GM18526 (cell line): ENCODE data around the gene THSD4.

ENCODE experiments used
- POLR2A ChIP-seq: IDR thresholded peaks from 3 replicates; pipeline ENCODE4 v1.6.1; 2011; ENCODE audit not compliant: insufficient read length; ENCODE audit errors: extremely low read depth

THSD4 gene

DNA sequence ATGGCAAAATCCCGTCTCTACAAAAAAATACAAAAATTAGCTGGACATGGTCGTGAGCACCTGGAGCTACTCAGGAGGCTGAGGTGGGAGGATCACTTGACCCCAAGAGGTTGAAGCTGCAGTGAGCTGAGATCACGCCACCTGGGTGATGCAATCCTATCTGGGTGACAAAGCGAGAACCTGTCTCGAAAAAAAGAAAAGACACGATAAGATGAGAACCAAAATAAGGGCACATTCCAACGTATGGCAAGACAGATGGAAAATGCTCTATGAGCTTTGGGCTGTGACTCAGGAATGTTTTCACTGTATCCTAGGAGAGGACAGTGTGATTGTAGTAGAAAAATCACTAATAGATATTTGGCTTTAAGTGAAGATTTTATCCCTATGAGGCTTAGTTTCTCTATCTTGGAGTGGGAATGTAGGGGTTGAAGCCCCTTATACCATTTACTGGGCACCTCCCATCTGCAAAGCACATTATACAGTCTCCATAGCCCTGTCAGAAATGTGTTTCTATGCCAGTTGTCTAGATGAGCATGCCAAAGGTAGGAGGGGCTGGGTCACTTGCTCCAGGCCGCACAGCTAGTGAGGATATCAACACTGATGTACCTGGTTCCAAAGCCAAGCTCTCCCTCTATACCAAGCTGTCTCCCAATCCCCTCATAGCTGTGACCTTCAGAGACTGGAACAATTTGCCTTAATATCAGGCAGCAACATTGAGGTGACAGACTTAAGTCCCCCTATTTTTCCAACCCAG, 641.5 kb downstream of the THSD4 start:
- no peak for TF ChIP-seq POLR2A

DNA sequence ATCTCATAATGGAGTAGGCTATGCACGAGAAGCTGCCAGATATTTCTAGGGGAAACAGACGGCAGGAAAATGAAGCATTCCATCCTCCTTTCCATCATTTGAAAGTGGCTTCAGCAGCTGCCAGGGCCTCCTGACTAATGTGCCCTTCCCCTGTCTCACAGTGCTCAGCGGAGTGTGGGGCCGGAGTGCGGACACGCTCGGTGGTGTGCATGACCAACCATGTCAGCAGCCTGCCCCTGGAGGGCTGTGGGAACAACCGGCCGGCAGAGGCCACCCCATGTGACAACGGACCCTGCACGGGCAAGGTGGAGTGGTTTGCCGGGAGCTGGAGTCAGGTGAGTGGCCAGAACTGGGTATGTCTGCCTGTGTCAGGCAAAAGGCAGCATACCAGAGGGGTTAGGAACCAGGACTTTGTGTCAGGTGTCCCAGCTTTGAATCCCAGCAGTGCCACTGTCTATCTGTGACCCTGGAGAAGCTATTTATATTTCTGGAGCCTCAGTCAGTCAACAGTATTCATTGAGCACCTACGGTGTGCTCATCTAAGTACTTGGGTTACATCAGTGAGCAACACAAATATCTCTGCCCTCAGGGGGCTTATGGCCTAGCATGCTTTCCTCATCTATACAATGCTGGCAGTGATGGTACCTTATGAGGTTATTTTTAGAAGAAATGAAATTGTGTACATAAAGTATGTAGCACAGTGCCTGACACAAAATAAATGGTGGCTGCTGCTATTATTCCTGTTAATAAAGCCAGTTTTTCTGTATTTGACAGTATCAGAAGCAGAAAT, 642.7 kb downstream of the THSD4 start:
- no peak for TF ChIP-seq POLR2A

DNA sequence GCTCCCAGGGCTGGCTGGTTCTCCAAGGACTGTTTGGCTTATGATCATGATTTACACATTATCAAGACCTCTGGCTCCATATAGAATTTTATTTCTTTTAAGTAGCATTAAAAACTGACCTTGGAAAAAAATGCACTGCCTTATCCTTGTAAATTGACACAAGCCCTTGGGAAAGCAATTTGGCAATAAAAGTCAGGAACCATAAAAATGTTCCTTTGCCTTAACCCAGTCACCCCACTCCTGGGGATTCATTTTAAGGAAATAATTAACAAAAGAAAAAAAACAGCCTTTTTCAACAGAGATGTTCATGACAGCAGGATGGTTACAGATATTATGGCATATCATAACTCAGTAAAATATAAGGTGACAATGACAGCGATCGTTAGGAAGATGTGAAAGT, 643.4 kb downstream of the THSD4 start:
- TF ChIP-seq POLR2A, result no peak

DNA sequence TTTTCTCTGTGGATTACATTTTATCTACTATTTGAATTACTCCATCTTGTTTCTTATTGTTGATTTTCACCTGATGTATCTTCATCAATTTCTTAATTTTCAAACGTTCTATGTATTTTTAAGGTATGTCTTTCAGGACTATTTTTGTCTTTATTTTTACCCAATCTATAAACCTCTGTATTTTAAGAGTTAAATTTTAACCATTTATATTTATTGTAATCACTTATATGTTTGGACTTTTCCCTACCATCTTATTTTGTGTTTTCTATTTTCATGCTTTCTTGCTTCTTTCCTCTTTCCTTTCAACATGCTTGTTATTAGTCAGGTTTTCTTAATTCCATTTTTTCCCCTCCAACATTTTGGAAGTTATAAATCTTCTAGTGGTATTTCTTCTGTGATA, 645.6 kb downstream of the THSD4 start:
- TF ChIP-seq POLR2A, result no peak

DNA sequence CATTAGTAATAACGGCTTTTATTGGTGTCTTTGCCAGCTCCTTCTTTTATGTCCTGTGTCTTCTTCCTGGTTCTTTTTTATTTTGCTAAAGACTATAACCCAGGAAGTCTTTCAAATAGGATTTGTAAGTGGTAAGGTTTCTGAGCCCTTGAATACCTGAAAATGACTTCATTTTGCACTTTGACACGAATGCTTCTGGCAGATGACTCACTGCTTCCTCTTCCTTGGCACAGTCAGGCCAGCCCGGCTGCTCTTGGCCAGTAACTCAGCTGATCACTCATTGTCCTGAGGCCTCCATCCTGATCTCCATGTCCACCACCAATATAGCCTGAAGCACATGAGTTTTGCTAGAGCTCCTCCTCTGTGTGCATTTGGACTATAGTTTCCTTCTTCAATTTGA, 646.4 kb downstream of the THSD4 start:
- no peak for TF ChIP-seq POLR2A

DNA sequence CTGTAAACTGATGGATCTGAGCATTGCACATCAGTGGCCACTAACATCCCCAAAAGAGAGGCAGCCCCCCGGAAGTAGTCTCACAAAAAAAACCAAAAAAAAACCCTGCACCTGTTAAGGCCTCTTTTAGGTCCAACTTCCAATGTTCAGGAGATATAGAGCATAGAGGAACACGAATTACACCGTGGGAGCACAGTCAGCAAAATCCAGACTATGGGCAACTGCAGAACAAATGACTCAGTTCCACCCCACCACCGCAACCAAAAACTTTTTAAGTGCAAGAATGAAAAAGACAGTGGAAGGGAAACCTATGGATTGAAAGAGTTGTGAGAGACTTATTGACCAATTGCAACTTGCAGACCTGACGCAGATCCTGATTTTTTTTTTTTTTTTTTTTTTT, 652.9 kb downstream of the THSD4 start:
- no peak for TF ChIP-seq POLR2A

DNA sequence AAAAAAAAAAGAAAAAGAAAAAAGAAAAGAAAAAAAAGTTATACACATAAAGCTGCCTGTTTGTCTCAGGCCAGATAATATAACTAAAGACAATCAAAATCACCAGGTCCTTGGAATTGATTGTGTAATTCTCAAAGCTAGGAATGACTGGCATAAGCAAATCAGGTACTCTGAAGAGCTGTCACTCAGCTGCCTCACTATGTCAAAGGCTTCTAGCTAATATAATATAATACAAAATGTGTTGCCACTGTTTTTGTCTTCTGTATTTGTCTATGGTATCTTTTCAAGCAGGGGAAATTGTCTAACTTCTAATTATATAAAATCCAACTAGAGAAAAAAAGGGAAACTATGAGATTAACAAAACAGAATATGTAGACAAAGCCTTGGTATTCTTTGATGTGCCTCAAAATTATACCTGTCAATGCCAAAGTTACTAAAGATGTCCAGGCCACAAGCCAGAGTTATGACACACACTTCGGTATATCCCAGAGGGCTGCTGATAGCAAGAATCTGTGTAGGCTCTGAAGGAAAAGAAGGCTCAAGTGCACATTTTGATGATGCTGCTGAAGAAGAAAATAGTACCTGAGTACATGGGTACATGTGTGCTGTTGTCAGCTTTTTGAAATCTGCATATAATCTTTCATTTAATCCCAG, 658.1 kb downstream of the THSD4 start:
- no peak for TF ChIP-seq POLR2A

DNA sequence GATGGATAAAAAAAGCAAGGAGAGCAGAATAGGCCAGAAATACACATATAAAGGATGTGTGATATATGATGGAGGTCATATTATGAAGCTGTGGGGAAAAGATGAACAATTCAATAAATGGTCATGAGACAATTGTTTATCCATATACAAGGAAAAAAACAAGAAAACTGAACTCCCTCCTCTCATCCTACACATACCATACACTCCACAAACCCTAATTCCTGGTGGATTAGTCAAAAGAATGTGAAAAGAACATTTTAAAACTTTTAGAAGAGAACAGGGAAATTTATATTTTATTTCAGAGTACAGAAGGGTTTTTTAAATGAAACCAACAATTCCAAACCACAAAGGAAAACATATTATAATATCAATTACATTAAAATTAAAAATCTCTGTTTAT, 660.6 kb downstream of the THSD4 start:
- no peak for TF ChIP-seq POLR2A

DNA sequence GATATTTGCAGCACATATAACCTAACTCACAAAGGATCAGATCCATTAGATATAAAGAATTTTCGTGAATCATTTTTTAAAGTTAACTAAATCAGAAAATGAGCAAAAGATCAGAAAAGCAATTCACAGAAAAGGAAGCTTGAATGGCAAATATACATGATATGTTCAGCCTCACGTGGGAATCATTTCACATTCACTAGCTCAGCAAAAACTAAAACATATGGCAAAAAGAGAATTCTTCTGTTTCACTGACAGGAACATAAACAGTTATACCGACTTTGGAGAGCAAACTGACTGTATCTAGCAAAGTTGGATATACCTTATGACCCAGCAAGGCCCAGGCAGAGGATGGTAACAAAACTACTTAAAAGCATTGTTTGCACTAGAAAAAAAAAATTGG, 661.0 kb downstream of the THSD4 start:
- no peak for TF ChIP-seq POLR2A

DNA sequence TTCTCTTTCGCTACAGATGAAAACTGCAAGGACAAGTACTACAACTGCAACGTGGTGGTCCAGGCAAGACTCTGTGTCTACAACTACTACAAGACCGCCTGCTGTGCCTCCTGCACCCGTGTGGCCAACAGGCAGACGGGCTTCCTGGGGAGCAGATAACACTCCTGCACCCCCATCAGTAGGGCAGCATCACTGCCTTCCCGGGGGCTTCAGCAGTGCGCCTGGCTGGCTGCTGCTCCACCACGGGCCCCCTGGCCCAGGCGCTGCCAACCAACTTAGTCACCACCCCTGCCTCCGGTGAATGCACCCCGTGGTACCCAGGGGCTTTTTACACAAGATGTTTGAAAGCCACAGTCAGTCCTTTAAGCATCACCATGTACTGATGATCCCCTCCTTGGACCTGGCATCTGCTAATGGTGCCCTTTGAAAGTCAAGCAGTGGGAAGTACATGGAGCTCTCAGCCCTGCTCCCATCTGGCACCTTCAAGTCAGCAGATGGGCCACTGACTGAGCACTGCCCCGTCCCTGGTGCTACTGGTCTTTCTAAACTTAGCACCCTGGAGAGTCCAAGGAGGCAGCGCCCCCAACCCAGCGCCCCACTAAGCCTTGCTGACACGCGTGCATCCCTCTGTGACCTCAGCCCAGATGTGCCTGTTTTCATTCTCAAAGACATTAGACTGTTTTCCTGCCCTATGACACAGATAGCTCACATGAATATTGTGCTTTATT, 662.1 kb downstream of the THSD4 start:
- no peak for TF ChIP-seq POLR2A

DNA sequence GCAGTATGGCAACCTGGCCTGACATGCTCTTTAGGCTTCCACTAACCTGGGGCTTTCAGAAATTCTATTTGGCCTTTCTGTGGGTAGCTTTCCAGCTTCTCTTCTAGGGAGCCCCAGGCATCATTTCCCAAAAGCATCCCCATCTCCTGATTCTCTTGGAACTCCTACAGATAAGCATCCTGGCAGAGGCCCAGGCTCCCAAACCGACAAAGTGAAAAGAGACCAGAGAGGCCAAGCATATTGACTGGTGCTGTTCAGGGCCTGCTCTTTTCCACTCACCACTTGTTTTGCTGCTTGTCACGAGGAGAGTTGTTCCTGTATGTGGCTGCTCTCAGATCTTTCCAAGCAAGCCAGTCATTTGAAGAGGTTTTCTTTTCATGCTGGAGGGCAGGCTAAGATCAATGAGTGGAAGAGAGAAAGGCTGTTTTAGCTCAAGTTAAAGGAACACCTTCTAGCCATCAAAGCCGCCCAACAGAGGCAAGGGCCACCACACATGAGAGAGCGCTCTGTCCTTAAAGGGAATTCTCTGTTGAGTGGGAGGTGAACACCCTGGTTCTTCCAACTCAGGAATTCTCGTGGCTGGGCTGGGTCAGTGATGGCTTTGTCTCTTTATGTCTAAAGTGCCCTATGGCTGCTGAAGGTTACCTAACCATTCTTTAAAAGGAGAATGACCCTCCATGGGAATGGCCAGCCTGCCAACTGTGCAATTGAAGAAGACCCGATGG, 664.0 kb downstream of the THSD4 start:
- no peak for TF ChIP-seq POLR2A

DNA sequence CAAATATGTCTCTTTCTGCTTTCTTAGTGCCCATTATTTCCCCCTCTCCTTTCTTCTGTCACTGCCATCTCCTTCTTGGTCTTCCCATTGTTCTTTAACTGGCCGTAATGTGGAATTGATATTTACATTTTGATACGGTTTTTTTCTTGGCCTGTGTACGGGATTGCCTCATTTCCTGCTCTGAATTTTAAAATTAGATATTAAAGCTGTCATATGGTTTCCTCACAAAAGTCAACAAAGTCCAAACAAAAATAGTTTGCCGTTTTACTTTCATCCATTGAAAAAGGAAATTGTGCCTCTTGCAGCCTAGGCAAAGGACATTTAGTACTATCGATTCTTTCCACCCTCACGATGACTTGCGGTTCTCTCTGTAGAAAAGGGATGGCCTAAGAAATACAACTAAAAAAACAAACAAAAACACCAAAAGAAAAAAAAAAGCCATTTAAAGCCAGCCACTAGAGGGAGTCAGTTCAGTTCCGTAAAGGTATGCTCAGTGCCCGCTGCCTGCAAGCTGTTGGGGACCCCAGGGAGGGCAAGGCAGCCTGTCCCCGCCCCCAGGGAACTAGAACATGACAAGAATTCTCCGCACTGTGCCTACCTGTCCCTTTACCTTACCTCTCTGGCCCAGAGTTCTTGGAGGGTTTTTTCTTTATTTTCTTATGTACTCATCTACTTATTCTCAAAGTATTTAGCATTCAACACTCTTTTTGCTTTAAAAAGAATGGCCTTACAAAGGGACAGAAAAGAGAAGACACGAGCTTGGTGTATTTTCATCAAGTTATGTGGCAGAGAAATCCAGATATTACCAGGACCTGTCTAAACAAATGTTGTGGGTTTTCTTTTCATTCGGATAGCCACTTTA, 665.1 kb downstream of the THSD4 start:
- no peak for TF ChIP-seq POLR2A

DNA sequence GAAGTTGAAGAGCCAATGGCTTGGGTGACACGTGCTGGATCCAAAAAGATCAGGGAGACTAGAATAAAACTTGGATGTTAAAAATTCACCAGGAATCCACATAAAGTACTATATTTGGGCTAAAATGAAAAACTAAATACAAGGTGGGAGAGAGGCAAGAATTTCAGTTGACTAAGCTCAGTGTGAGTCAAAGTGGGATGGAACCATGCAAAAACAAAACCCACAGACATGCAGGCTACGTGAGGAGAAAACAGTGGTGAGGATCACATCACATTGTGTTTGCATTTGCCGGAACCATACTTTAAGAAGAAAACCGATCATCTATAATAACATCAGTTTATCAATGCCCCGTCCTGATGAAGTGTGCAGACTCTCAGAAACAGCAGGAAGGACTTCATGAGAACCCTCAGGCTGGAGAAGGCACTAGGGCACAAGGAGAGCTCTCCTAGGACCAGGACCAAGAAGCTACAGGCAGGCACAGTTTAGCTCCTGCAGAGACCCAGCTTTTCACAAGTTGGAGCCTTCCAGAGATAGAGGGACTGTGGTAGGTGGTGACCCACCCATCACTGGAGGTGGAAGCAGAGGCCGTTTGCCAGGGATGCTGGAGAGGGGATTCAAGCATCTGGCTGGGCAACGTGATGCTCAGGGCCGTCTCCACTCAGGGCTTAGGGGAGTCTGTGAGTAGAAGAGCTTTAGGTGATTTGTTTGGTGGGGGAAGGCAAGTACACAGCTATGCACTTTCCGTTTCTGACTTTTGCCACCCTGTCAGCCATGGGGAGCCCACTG, 666.1 kb downstream of the THSD4 start:
- no peak for TF ChIP-seq POLR2A

DNA sequence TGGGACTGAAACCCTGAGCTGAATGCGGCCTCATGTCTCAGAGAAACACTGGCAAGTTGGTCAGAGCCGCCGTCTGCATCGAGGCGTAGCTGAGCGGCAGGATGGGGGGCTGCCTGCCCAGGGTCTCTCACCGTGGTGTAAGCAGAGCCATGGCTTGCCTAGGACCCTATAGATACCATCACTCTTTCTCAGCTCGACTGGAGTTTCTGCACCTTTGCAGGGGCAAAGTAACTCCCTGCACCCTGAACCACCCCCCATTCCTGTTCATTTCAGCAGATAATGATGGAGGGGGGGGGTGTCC, 666.6 kb downstream of the THSD4 start:
- no peak for TF ChIP-seq POLR2A
